GM12891 (cell line): ENCODE results near the gene LLPH.

Experiments used
- POLR2A ChIP-seq: IDR thresholded peaks from 2 replicates; pipeline ENCODE4 v1.6.1; 2011; ENCODE audit warnings: low read depth, low read length, control low read depth
- POLR2AphosphoS5 ChIP-seq: IDR thresholded peaks from 2 replicates; pipeline ENCODE4 v1.6.1; 2011; ENCODE audit warnings: low read depth, low read length, control low read depth

- no peak for TF ChIP-seq POLR2A
- TF ChIP-seq POLR2AphosphoS5 = no peak
Observed at GRCh38 chr12:66087365-66087943, 43.1 kb downstream of the LLPH start.
